GM12801 (cell line): ENCODE results near the gene TNS1.

Experiments used
- CTCF ChIP-seq: IDR thresholded peaks from one replicate; pipeline ENCODE4 v1.5.1; 2011; ENCODE audit warnings: control low read depth; ENCODE audit not compliant: insufficient read length; ENCODE audit errors: extremely low read depth

TNS1 gene

DNA sequence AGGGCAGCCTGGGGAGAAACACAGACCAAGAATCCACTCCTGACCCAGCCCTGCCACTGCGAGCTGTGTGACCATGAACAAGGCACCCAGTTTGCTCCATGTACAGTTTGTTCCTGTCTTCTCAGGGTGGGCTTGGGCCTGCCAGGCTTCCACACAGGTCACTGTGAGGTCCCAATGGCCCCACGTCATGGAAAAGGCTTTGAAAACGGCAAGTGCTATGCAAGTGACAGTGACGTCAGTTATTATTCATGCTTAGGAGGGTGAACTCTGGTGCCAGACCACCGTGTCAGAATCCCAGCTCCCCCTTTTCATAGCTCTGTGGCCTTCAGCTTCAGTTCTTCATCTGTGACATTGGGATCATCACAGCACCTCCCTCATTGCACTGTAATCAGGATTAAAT, 87.1 kb downstream of the TNS1 start:
- TF ChIP-seq CTCF: no peak

GRCh38 chr2:217914878-217915277, 87.9 kb downstream of the TNS1 start:
- no peak for TF ChIP-seq CTCF

GRCh38 chr2:217914078-217914477, 88.7 kb downstream of the TNS1 start:
- TF ChIP-seq CTCF: no peak

DNA sequence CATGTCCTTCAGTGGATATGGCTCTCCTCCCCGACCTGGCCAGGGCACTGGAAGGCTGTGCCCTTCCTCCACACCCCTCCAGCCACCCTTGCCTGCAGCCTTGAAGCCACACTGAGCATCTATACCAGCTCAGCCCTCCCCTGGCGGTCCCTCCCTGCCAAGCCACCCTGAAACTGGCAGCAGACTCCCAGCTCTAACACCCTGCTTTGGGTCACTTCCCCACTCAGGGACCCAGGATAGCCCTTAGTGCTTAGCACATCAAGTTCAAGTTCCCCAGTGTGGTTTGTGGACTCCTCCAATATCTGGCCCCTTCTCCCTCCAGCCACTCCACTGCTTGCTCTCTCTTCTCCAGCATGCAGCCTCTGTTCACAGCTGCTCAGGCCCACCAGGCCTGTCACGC, 89.4 kb downstream of the TNS1 start:
- TF ChIP-seq CTCF: no peak

DNA sequence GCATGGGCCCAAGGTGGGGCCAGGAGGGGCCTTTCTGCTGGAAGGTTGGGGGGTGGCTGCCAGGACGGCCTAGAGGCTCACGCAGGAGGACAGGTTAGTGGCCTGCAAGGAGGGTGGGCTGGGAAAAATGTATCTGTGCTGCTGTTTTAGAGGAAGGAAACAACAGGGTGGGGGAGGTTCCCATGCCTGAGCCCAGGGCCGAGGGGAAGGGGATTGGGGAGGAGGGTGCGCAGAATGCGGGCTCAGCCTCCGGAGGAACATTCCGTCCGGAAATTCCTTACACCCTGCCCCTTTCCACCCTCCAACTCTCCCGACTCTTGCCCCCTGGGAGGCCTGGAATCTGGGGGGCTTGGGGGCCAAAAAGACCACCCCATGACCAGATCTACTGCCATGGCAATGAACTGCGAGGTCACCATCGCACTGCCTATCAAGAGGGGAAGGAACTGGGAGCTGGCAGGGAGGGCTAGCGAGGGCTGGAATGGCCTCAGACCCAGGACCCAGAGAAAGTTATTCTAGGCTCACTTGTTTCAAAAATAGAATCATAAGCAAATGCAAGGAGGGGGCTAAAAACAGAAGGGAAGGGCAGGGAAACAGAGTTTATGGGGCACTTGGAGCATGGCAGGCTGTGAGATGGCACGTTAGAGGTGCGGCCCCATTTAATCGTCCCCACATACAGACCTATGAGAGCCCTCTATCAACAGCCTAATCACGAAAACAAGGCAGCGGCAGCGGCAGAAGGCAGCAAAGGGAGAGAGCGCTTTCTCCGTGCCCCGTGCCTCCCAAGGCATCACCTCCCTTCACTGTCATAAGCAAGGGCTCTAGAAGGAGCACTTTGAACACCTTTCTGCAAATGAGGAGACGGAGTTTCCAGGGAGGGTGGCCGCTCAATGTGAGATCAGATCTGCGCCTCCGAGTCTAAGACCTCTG, 90.4 kb downstream of the TNS1 start:
- TF ChIP-seq CTCF: no peak

- TF ChIP-seq CTCF: no peak
These were observed 91.3 kb downstream of the TNS1 start for GRCh38 chr2:217911283-217912097.

DNA sequence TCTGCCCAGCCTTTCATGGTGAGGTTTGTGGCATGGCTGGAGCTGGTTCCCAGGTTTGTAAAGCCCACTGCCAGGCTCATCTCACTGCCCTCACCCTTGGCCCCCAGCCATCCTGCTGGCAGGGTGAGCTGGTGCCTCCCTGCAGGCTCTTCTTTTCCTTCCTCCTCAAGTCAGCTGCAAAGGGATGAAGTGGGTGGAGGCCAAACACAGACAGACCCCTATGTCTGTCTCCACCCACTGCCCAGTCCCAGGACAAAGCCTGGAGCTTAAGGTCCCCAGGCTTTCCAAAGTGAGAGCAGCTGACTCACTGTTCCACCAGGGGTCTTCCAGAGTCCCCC, 92.0 kb downstream of the TNS1 start:
- TF ChIP-seq CTCF: no peak
